ENCODE data around the gene OR11A1. TPM values are rescaled to one million over a fixed set of nuclear protein-coding genes. Genes with fewer than 3 reads are reported as not detected.

The OR11A1 gene
- total and polyA plus RNA-seq, 2 donors (not counting 3 experiments of a cell fraction or from before 2014, with no cell fraction given) = not detected

DNA sequence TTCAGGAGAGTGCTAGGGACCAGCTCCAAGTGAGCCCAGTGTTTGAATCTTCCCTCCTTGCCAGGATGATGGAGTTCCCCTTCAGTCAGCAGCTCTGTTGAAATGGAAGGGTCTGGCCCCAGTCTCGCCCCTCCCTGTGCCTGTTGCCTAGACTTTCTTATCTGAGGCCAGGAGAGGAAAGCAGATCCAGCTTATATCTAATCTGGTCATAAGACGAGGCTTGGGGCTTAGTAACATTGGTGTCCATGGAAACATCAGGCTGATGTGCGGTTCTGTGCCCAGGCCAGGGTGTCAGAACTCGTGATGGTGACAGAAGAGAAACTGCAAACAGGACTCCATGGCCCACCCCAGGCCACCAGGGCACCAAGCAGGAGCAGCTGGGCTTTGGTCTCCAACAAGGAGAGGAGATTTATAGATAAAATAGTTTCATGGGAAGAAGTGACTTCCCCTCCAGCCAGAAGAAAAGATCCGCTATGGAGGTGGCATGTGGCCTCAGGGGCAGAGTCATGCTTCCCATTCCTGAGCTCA lies 21.1 kb upstream of the OR11A1 start:
- Histone ChIP-seq H3K9me3 (replicated peaks; ENCODE audit: control insufficient read depth, insufficient read depth, low read length) (no peaks in the 10 kb centered on the region), H3K79me2 (ENCODE audit: control insufficient read depth, insufficient read depth, low read length) (no peaks in the 10 kb centered on the region), H4K20me1 (replicated peaks; ENCODE audit: control insufficient read depth, extremely low read depth, insufficient read depth, low read length) (no peaks in the 10 kb centered on the region), H3K4me1 (ENCODE audit: control insufficient read depth, extremely low read depth, insufficient read depth, low read length) (no peaks in the 10 kb centered on the region), H3K36me3 (ENCODE audit: control insufficient read depth in 2 of 2, extremely low read depth in 1 of 2, insufficient read depth in 2 of 2, low read length in 2 of 2) (no peaks in the 10 kb centered on the region), H2AFZ (ENCODE audit: low read depth, low read length) (no peak overlapping the region), H3K9ac (replicated peaks; ENCODE audit: extremely low read depth, insufficient read depth, low read length) (no peak overlapping the region), H3K27ac (ENCODE audit: insufficient read depth, low read depth, low read length) (no peak overlapping the region), H3K4me3 (replicated peaks in 1 of 3; ENCODE audit: insufficient read depth in 1 of 3, low read depth in 1 of 3, low read length in 3 of 3) (no peak overlapping the region), H3K27me3 (ENCODE audit: control insufficient read depth in 2 of 2, insufficient read depth in 2 of 2, low read length in 2 of 2) (no peaks in the 10 kb centered on the region), H3K4me2 (ENCODE audit: insufficient read depth, low read length) (no peak overlapping the region), H3K9me1 (replicated peaks; ENCODE audit: control insufficient read depth, extremely low read depth, insufficient read depth, low read length) (no peaks in the 10 kb centered on the region)
- no peak for TF ChIP-seq MYC (IDR thresholded peaks at IDR 0.05; ENCODE audit: low read depth, low read length)
- TF ChIP-seq, protein P1, sequence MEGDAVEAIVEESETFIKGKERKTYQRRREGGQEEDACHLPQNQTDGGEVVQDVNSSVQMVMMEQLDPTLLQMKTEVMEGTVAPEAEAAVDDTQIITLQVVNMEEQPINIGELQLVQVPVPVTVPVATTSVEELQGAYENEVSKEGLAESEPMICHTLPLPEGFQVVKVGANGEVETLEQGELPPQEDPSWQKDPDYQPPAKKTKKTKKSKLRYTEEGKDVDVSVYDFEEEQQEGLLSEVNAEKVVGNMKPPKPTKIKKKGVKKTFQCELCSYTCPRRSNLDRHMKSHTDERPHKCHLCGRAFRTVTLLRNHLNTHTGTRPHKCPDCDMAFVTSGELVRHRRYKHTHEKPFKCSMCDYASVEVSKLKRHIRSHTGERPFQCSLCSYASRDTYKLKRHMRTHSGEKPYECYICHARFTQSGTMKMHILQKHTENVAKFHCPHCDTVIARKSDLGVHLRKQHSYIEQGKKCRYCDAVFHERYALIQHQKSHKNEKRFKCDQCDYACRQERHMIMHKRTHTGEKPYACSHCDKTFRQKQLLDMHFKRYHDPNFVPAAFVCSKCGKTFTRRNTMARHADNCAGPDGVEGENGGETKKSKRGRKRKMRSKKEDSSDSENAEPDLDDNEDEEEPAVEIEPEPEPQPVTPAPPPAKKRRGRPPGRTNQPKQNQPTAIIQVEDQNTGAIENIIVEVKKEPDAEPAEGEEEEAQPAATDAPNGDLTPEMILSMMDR (IDR thresholded peaks at IDR 0.05; ENCODE audit: extremely low read depth in 1 of 2, insufficient read depth in 1 of 2, low read depth in 1 of 2, low read length in 2 of 2) = no peak
- TF ChIP-seq, protein P2, sequence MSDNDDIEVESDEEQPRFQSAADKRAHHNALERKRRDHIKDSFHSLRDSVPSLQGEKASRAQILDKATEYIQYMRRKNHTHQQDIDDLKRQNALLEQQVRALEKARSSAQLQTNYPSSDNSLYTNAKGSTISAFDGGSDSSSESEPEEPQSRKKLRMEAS (IDR thresholded peaks at IDR 0.05; ENCODE audit: insufficient read depth, insufficient read length) = no peak
- TF ChIP-seq EZH2 (IDR thresholded peaks at IDR 0.05; ENCODE audit: borderline replicate concordance, low read depth, low read length, severe bottlenecking) = no peak
- no peak for TF ChIP-seq GATA2 (IDR thresholded peaks at IDR 0.05; ENCODE audit: insufficient read depth, insufficient read length, low read depth, low read length)
- no peak for TF ChIP-seq JUN (IDR thresholded peaks at IDR 0.05; ENCODE audit: borderline replicate concordance, insufficient read depth, insufficient read length, low read depth)
- TF ChIP-seq POLR2AphosphoS5 (IDR thresholded peaks at IDR 0.05; ENCODE audit: insufficient read depth, low read depth, low read length) = no peak
- TF ChIP-seq FOS (IDR thresholded peaks at IDR 0.05; ENCODE audit: borderline replicate concordance, insufficient read depth, low read length) = no peak
- TF ChIP-seq POLR2A (IDR thresholded peaks at IDR 0.05; ENCODE audit: low read depth, low read length) = no peak
- no TSS peak for BruUV-seq (replicated peaks)
- CTCF ChIA-PET = no interaction called here
- POLR2A ChIA-PET = no interaction called here
- DNase-seq (ENCODE audit: low read depth, low spot score) = no peak
- intact Hi-C loops (cut with micrococcal nuclease) = no loop called here
- dilution Hi-C loops (cut with MboI; ENCODE audit: extremely low pct_ligation_motif_present, low sequenced_read_pairs) = no loop called here
- no peak for FAIRE-seq

Measured in endothelial cell of umbilical vein (primary cell).